GM18870 (cell line): Measurements from ENCODE around the gene TCF15.

Experiments used
- ATAC-seq: cut with Tn5 transposase; IDR thresholded peaks from one replicate; pipeline ENCODE4 v1.9.1; 2021; ENCODE audit warnings: moderate library complexity; ENCODE audit not compliant: unreplicated experiment

TCF15 gene

DNA sequence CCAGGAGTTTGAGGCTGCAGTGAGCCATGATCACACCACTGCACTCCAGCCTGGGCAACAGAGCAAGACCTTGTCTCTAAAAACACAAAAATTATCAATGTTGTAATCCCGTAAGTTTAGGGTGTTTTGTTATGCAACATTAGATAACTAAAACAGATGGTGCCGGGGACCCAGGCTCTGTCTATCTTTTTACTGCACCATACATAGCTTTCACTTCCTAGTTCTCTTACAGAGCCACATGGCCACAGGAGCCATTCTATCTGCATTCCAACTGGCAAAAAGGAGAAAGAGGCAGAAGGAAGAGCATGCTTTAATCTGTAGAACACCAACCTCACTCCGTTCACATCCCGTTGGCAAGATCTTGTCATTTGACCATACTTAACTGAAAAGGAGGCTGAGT, 5.4 kb upstream of the TCF15 start:
- no peak for ATAC-seq

DNA sequence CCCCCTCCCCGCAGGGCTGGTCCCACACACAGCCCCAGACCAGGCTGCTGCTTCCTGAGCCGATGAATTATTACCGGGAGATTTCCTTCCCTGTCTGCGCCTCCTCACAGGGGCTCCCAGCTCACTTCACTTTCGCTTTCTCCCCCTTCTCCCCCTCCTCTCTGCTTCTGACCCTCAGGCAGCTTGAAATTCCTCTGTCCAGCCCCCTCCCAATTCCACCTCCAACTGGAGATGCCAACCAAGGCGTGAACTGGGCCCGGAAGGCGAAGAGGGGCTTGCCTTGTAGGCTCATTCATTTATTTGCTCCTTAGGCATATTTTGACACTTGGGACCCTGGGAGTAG, 1.7 kb upstream of the TCF15 start:
- no peak for ATAC-seq

GRCh38 chr20:611047-611842, 1.1 kb upstream of the TCF15 start:
- no peak for ATAC-seq

DNA sequence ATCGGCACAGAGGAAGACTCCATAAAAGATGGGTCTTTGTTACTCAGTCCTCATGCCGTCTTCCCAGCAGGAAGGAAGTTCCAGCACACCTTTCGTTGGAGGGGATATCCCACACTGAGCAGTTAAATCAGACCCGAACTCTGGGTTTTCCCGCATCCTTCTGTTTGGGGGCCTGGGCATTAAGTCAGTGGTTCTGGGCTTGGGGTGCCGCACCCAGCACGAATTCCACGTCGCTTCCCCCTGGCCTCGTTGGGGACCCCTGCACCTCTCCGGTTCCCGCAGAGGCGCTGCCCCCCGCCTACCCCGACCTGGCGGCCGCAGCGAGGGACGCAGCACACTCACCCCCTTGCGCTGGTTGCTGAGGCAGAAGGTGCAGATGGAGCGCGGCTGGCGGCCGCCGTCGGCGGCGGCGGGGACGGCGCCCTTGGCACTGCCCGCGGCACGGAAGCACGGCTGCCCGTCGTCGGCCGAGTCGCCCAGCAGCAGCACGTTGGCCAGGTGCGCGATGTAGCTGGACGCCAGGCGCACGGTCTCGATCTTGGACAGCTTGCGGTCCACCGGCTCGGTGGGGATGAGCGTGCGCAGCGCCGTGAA, 641 bp downstream of the TCF15 start:
- no peak for ATAC-seq

DNA sequence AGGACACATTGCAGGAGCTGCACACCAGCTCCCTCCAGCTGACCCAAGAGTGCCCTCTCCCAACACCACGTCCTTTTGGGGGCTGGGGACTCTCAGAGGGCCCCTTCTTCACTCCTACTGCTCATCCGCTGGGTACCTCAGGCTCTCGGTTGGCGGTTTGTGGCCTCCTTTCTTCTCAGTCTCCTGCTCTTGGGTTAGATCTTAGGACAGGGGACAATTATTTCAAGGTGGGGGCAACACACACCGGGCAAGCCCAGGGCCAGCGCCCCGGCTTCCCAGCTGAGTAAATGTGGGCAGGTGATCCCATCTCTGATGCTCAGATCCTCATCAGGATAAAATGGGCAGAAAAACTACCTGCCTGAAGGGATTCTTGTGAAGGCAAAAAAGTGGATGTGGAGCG, 1.1 kb downstream of the TCF15 start:
- no peak for ATAC-seq

DNA sequence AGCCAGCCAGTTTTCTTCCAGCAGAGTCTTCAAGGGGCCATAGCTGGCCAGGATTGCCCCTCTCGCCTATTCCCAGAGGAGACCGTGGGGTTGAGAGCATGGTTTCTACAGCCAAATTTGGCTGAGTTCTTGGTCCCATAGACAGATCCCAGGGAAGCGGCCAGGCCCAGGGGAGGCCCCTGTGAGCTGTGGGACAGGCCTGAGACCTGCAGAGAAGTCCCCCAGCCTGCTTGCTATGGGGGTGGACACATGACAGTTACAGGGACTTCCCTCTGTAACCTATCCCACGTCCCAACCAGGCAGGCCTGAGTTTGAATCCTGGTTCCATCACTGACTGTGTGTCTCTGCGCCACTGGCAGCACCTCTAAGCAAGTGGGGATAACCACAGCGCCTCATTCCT, 2.6 kb downstream of the TCF15 start:
- ATAC-seq, result no peak

- no peak for ATAC-seq
Measured at GRCh38 chr20:605237-605636, 4.9 kb downstream of the TCF15 start.

- ATAC-seq, result no peak
Measured at GRCh38 chr20:603116-603640, 6.9 kb downstream of the TCF15 start.

DNA sequence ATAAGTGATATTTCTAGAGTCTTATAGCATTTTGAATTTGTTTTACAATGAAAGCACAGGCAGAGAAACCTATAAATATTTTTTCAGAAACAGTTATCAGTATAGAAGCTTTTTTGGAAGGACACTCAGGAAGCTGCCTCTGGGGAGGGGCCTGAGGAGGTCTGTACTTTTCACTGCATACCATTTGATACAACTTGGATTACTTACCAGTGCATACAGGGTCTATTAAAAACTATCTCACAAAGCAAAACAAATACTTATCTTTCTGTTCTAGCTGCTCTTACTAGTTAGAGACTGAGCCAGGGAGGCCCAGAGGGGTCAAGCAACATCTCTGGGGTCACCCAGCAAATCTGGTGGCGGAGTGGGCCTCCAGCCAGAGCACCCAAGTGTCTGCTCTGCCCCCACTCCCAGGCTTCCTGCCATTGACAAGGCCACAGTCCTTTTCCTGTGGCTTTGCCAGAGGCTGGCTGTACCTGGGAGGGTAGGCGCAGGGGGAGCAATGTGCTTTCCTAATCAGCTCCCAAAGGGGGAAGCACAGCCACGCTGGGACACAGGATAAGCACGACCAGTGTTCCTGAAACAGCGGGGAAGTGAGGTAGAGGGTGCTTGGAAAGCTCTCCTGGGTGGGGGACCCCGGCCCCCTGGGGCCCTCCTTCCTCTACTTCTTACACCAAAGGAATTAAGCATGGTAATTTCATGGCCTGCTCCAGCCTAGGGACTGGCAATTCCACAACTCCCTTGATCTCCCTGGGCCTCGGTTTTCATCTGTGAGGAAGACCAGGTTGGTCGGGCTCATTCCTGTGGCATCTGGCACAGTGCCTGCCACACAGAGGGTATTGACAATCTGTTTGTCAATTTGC, 7.8 kb downstream of the TCF15 start:
- ATAC-seq, result no peak

DNA sequence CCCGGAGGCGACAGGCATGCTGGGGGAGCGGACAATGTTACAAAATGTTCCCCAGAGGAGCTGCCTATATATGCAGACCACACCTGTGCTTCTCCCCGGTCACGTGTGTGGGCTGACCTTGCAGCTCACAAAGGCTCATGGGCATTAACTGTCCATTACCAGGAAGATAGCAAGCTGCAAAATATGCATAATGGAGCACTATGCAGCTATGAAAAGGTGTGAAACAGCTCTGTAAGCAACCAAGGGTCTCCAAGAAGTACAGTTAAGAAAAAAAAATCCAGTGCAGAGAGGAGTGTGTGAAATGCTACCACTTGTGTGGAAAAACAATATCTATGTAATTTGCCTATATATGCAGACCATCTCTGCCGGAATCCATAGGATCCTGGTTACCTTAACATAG, 9.4 kb downstream of the TCF15 start:
- no peak for ATAC-seq

- ATAC-seq, result no peak
Measured at GRCh38 chr20:600141-600540, 10.0 kb downstream of the TCF15 start.

DNA sequence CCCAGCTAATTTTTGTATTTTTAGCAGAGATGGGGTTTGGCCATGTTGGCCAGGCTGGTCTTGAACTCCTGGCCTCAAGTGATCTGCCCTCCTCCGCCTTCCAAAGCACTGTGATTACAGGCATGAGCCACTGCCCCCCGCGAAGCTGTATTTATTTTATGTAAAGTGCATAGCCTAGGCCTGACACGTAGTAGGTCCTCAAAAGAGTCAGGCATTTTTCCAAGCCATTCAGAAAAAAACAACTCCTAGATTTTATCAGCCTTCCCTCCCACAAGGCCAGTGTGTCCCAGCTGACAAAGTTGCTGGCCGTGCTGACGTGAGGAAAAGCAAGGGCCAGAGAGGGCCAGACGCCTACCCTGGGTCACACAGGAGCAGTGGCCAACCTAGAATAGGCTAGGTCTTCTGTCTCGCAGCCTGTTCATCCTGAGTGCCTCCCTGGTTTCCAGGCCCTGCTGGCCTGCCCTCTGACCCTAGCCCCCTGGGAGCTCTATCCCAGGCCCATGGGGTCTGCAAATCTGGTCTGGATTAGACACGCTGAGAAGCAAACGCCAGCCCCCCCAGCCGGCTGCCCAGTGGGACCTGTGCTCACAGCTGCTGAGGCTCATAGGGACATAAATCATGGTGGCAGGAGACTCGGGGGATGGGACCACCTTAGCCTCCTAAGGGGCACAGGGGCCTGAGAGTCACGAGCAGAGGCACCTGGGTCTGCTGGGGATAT, 11.8 kb downstream of the TCF15 start:
- ATAC-seq, result no peak

GRCh38 chr20:597560-597959, 12.5 kb downstream of the TCF15 start:
- no peak for ATAC-seq

DNA sequence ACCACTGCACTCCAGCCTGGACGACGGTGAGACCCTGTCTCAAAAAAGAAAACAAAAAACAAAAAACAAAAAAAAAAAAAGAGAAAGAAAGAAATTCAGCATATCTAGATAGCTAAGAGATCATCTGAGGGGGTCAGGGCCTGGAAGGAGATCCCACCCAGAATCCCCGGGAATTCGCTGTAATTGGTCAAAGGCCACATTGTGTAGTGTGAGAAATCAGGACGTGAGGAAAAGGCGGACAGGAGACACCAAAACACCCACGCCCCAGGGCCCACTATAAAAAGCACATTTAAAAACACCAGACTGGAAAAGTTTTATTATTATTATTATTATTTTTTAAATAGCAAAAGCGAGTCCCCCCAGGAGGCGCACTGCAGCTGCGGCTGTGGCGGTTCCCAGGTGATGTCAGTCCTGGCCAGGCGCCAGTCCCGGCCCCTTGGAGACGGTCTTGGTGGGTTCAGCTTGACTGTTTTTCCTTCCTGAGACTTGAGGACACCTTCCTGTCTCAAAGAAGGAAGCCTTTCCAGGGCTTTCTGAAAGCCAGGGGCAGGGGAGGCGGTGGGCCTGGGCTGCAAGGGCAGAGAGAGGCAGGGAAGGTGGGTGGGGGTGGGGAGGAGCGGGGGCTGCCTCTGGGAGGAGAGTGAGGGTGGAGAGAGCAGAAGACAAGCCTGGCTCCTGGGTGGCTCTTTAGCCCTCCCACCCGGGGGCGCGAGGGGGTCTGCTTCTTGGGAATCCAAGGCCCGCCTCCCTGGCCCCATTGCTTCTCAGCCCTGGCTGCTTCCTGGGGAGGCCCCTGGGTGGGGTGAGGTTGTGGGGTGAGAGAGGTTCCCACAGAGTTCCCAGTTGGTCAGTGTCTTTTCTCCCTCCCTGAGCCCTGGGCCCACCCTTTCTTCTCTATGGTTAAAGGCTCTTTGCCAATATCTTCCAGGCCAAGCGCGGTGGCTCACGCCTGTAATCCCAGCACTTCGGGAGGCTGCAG, 14.5 kb downstream of the TCF15 start:
- no peak for ATAC-seq

- no peak for ATAC-seq
Measured at GRCh38 chr20:592506-592905, 17.6 kb downstream of the TCF15 start.

DNA sequence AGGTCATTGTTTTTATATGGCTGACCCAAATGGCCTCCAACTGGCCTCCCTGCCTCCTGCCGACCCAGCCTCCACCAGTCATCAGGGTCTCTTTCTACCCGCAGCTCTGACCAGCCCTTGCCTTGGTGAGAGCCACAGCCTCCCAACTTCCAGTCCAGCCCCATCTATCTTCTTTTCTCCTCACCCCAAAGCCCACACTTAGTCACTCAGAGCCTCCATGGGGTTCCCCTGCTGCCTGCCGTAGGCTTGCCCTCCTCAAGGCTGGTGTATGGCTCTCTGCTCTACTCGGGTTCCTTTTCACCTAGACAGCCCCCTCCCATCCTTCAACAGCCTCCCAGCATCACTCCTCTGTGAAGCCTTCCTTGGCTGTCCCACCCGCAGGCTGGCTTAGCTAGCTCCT, 18.2 kb downstream of the TCF15 start:
- ATAC-seq, result no peak

DNA sequence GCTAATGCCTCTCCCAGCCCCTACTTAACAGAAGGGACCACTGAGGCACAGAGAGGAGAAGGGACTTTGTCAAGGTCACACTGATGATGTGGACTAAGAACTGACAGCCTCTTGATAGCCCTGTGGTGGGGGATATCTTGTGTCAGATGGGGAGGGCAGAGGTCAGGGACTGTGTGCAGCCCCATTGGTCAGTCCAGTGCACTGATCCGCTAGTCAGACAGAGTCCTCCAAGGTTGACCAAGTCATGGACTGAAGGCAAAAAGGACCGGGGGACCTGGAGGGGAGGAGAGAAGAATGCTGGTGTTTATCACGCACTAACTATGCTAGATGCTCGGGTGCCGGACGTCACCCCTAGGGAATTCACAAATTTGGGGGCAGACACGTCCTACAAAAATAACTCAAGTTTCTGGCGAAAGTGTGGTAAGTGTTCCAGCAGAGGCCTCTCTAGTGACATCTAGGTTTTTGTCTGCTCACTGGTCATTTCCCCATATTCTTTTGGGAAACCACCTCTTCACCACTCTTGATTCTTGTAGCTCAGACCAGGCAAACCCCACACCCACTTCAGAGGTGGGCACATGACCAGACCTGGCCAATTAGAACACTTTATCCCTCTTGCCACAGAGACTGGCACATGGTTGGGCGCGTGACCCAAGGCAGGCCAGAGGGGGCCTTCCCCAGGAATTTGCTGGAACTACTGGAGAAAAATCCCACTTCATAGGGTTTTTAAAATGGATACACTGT, 21.0 kb downstream of the TCF15 start:
- peak; percentile 57 for ATAC-seq

- no peak for ATAC-seq
Measured at GRCh38 chr20:588476-588875, 21.6 kb downstream of the TCF15 start.

DNA sequence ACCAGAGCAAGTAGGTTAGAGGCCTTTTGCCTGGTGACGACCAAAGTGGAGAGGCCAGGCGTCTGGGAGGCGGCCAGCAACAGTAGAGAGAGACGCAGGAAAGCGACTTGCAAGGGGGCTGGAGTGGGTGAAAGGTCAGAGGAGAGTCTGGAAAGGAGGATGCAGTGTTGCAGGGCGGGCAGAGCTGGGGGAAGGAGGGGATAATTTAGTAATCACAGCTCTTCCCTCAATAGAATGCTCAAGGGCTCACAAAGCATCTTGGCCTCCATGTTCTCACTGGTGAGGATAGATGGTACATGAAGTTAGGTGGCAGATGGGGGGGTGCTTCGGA, 25.2 kb downstream of the TCF15 start:
- no peak for ATAC-seq
